GM13977 (cell line): ENCODE data around the gene ZNF211.

Experiments
- DNase-seq: peaks from one replicate; pipeline ENCODE4 v3.0.0; 2012; ENCODE audit warnings: low spot score
- CTCF ChIP-seq: IDR thresholded peaks from 2 replicates; pipeline ENCODE4 v1.5.1; 2012; ENCODE audit warnings: mild to moderate bottlenecking, control low read depth; ENCODE audit not compliant: insufficient read depth; ENCODE audit errors: extremely low read depth, missing control alignments
- in situ Hi-C: fragments of 300-500 bp; cut with MboI; formaldehyde crosslinking; loops from one replicate; pipeline ENCODE4 v1.12.0; 2022; ENCODE audit warnings: low sequenced_read_pairs, low pct_unique_long_range_greater_than_20kb, mixed read lengths, inconsistent platforms; ENCODE audit not compliant: unreplicated experiment

Gene ZNF211

GRCh38 chr19:57668635-57669034 is 35.7 kb downstream of the ZNF211 start, which contains the start of gene ZSCAN4:
Gene ZSCAN4 (plus strand): TSS chr19:57668935. CDS start chr19:57676146, 7,211 bp downstream.
- DNase-seq: no peak
- in situ Hi-C loops: no loop called here
- TF ChIP-seq CTCF: no peak

- DNase-seq: no peak
- in situ Hi-C loops: no loop called here
- TF ChIP-seq CTCF: no peak
These were observed 38.3 kb downstream of the ZNF211 start for GRCh38 chr19:57671124-57671895.

GRCh38 chr19:57672466-57672865 is 39.5 kb downstream of the ZNF211 start:
- TF ChIP-seq CTCF: no peak
- no peak for DNase-seq
- in situ Hi-C loops: no loop called here

GRCh38 chr19:57675881-57676280 is 42.9 kb downstream of the ZNF211 start:
- in situ Hi-C loops: no loop called here
- DNase-seq: no peak

GRCh38 chr19:57682226-57682766 is 49.3 kb downstream of the ZNF211 start:
- in situ Hi-C loops: no loop called here
- DNase-seq: no peak
- TF ChIP-seq CTCF: no peak

More at GRCh38 chr19:57675881-57676280, 42.9 kb downstream of the ZNF211 start:
- TF ChIP-seq CTCF: no peak

GRCh38 chr19:57686727-57687126 is 53.8 kb downstream of the ZNF211 start:
- TF ChIP-seq CTCF: no peak
- in situ Hi-C loops: no loop called here
- DNase-seq: no peak
